Measurements from ENCODE around the gene STXBP4.

The STXBP4 gene

DNA sequence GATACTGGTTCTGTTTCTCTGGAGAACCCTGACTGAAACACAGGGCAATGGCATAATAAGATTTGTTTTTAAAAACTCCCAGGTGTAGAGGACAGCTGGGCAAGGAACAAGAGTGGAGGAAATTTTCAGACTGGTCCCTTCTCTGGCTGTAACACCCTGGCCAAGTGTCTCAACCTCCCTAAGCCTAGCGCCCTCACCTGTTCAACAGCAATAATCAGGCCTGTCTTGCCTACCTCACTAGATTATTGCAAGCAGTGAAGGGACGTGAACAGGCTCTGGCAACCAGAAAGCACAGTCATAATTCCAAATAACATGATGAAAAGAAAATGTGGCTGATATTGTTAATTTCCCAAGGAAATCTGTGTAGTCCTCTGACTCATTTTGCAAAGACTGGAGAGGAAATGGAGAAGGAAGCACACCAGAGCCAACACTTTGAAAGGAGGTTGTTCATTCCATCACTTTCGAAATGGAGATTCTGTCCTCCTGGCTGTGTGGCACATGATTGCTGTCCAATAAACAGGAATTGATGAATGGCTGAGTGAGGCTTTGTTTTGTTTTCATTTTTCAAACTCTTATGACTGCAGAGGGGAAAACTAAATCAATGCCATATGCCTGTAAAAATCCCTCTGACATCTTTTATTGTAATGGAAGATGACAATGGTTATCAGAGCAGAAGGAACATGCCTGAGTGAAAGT, 208.7 kb downstream of the STXBP4 start:
- no peak for DNase-seq

- no peak for DNase-seq
Measured at GRCh38 chr17:55177855-55178217, 209.3 kb downstream of the STXBP4 start.

GRCh38 chr17:55186937-55187770, 218.6 kb downstream of the STXBP4 start:
- DNase-seq: no peak

GRCh38 chr17:55190748-55191147, 222.2 kb downstream of the STXBP4 start:
- DNase-seq: no peak

DNA sequence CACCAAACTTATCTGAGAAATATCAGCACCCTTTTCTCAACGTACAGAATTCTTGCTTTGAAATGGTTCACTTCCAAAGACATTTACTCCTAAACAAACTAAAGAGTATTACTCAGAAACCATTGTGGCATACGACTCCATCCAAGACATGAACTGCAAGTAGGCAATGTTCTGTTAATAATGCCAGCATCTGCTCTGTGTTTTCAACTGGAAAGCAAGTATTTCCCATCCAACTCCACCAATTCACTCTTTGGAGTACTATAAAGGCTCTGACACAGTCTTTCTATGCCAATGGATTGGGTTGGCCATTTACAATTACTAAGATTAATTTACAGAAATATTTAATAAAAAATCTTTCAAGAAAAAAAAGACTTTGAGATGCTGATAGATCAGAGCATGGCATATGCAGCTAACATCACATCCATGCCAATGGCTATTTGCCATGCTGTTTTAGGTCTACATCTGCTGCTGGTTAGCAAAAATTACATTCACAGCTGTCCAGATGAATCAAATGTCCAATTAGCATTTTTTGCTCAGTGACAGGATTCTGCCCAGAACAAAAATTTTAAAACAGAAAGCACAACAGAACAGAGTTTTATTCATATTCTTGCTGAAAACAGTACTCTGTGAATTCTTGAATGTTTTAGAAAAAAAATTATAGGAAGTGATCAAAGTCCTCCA, 230.3 kb downstream of the STXBP4 start:
- no peak for DNase-seq

GRCh38 chr17:55200904-55201303, 232.3 kb downstream of the STXBP4 start:
- no peak for DNase-seq

DNA sequence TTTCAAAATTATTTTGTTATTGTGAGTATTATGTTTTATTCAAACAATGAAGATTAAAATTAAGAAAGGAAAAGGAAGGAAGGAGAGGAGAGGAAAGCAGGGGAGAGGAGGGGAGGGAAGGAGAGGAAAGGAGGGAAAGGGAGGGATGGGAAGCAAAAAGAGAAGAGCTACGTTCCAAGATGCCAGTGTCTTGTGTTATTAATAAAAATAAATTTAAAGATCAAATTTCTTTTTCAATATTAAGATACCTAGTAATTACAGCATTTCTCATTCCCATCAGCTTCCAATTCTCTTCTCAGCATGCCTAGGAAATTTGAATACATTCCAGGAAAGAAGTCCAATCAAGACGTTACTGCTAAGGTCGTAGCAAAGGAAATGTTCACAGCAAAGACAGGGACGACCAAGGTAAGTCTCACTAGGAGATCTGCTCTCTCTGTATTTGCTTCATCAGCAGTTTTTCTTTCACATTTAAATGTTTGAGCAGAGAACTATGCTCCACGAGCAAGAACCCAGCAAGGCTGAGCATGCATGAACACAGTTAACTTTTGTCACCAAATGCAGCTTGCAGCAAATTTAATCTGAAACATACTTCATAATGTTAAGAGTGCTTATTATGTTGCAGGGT, 232.9 kb downstream of the STXBP4 start:
- DNase-seq: no peak

GRCh38 chr17:55202896-55203295, 234.3 kb downstream of the STXBP4 start:
- DNase-seq: no peak

- DNase-seq: no peak
Measured at GRCh38 chr17:55208078-55208812, 239.7 kb downstream of the STXBP4 start.

DNA sequence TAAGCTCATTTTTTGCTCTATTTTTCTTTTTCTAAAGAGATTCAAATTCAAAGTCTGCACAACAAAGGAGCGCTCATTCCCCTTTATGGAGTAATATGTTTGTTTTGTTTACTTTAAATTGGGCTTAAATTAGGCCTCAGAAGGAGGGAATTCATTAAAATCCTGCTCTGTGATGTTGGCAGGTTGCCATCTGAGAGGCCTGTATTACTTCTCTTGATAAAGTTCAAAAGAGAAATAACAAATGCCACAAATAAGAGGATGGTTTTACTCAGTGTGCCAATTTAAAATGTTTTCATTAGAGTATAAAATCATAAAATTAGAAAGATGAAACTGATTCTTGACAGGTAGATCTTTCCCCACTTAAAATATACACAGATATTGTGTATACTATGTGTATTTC, 241.7 kb downstream of the STXBP4 start:
- no peak for DNase-seq

GRCh38 chr17:55212880-55213279, 244.3 kb downstream of the STXBP4 start:
- DNase-seq: no peak

- DNase-seq: no peak
Measured at GRCh38 chr17:55215711-55216110, 247.1 kb downstream of the STXBP4 start.

DNA sequence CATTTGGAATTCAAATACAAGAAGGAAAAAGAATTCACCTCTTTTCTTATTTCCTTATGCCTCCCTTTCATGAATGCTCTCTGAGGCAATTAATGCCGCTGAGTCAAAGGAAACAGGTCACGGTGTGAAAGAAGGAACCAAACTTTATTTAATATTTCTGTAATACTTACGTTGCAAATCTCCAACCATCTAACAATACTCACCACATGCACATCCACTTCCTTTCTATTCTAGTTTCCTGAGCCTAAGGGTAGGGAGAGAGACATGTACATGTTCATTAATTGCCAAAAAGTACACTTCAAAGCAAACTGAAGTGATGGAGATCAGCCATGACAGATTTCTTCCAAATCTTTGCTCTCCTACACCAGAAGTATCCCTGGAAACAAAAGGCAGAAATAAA, 248.3 kb downstream of the STXBP4 start:
- no peak for DNase-seq

- DNase-seq: no peak
Measured at GRCh38 chr17:55219459-55219858, 250.9 kb downstream of the STXBP4 start.

GRCh38 chr17:55219934-55220333, 251.4 kb downstream of the STXBP4 start:
- DNase-seq: no peak

Measured in SHP77 treated with DMSO at 0.1 percent for 48 hours (cell line).